ENCODE data around the gene RAPGEF1. TPM values are rescaled to one million over a fixed set of nuclear protein-coding genes. Genes with fewer than 3 reads are reported as not detected.

RAPGEF1 gene
- total and polyA plus RNA-seq, 2 of the 13 experiments (the other 11 are each of a cell fraction or from before 2014, with no cell fraction given), result 21.2 to 38.9 TPM

DNA sequence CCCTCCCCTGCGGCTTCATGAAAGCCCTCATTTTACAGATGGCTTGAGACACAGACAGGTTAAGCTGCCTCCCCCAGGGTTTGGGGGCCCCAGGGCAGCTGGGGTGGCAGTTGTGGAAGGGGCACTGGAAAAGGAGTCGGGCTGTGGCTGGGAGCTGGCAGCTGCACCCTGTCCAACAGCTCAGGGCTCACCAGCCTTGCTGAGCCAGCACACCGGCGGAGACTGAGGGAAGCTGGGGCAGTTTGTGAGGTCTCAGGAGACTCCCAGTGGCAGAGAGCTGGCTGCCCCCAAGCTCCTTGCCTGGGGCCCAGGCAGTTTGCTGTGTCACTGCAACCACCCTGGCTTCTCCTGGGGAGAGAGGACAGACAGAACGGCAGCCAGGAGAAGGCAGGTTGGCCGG lies 34.8 kb upstream of the RAPGEF1 start:
- Histone ChIP-seq H3K79me2 (ENCODE audit: insufficient read depth, low read length) (no peaks in the 10 kb centered on the region), H4K20me1 (ENCODE audit: insufficient read depth, low read length) (no peaks in the 10 kb centered on the region; the same call in 1 of the 2 replicates), H3K9ac (ENCODE audit: insufficient read depth, low read depth, low read length) (no peak overlapping the region), H3K4me1 (ENCODE audit: insufficient read depth, low read length) (no peaks in the 10 kb centered on the region), H3K36me3 (replicated peaks in 1 of 2; ENCODE audit: control insufficient read depth in 1 of 2, insufficient read depth in 2 of 2, low read length in 2 of 2) (no peaks in the 10 kb centered on the region), H3K4me2 (ENCODE audit: low read depth, low read length) (no peak overlapping the region), H3K4me3 (replicated peaks in 1 of 3; ENCODE audit: insufficient read depth in 1 of 3, low read depth in 2 of 3, low read length in 3 of 3) (no peak overlapping the region), H3K27me3 (ENCODE audit: control insufficient read depth in 1 of 2, insufficient read depth in 2 of 2, low read length in 2 of 2) (peaks cover 5 to 29% of the 10 kb centered on the region in 2 experiments; a peak in 3 of 5 replicates), H3K27ac (ENCODE audit: extremely low read length, insufficient read depth, low read length) (no peak overlapping the region), H2AFZ (ENCODE audit: low read length) (no peak overlapping the region), H3K9me3 (ENCODE audit: low read length) (no peaks in the 10 kb centered on the region)
- ChIA-PET CTCF (ENCODE audit: low intra/inter-chr PET ratio, low total read pairs) (no interaction called here), POLR2A (no interaction called here)
- FAIRE-seq, result no peak
- TF ChIP-seq SMAD3 (CRISPR knock-in tag; IDR thresholded peaks at IDR 0.05), result no peak
- TF ChIP-seq, protein P1, sequence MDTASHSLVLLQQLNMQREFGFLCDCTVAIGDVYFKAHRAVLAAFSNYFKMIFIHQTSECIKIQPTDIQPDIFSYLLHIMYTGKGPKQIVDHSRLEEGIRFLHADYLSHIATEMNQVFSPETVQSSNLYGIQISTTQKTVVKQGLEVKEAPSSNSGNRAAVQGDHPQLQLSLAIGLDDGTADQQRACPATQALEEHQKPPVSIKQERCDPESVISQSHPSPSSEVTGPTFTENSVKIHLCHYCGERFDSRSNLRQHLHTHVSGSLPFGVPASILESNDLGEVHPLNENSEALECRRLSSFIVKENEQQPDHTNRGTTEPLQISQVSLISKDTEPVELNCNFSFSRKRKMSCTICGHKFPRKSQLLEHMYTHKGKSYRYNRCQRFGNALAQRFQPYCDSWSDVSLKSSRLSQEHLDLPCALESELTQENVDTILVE (CRISPR knock-in tag; IDR thresholded peaks at IDR 0.05), result no peak
- TF ChIP-seq, protein P2, sequence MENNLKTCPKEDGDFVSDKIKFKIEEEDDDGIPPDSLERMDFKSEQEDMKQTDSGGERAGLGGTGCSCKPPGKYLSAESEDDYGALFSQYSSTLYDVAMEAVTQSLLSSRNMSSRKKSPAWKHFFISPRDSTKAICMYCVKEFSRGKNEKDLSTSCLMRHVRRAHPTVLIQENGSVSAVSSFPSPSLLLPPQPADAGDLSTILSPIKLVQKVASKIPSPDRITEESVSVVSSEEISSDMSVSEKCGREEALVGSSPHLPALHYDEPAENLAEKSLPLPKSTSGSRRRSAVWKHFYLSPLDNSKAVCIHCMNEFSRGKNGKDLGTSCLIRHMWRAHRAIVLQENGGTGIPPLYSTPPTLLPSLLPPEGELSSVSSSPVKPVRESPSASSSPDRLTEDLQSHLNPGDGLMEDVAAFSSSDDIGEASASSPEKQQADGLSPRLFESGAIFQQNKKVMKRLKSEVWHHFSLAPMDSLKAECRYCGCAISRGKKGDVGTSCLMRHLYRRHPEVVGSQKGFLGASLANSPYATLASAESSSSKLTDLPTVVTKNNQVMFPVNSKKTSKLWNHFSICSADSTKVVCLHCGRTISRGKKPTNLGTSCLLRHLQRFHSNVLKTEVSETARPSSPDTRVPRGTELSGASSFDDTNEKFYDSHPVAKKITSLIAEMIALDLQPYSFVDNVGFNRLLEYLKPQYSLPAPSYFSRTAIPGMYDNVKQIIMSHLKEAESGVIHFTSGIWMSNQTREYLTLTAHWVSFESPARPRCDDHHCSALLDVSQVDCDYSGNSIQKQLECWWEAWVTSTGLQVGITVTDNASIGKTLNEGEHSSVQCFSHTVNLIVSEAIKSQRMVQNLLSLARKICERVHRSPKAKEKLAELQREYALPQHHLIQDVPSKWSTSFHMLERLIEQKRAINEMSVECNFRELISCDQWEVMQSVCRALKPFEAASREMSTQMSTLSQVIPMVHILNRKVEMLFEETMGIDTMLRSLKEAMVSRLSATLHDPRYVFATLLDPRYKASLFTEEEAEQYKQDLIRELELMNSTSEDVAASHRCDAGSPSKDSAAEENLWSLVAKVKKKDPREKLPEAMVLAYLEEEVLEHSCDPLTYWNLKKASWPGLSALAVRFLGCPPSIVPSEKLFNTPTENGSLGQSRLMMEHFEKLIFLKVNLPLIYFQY (CRISPR knock-in tag; IDR thresholded peaks at IDR 0.05; ENCODE audit: borderline replicate concordance), result no peak
- TF ChIP-seq XRCC5 (optimal IDR thresholded peaks at IDR 0.05; ENCODE audit: low read length), result no peak
- TF ChIP-seq PHF20 (CRISPR knock-in tag; IDR thresholded peaks at IDR 0.05), result no peak
- TF ChIP-seq, protein P3, sequence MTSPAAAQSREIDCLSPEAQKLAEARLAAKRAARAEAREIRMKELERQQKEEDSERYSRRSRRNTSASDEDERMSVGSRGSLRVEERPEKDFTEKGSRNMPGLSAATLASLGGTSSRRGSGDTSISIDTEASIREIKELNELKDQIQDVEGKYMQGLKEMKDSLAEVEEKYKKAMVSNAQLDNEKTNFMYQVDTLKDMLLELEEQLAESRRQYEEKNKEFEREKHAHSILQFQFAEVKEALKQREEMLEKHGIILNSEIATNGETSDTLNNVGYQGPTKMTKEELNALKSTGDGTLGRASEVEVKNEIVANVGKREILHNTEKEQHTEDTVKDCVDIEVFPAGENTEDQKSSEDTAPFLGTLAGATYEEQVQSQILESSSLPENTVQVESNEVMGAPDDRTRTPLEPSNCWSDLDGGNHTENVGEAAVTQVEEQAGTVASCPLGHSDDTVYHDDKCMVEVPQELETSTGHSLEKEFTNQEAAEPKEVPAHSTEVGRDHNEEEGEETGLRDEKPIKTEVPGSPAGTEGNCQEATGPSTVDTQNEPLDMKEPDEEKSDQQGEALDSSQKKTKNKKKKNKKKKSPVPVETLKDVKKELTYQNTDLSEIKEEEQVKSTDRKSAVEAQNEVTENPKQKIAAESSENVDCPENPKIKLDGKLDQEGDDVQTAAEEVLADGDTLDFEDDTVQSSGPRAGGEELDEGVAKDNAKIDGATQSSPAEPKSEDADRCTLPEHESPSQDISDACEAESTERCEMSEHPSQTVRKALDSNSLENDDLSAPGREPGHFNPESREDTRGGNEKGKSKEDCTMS (CRISPR knock-in tag; conservative IDR thresholded peaks at IDR 0.05), result no peak
- TF ChIP-seq MATR3 (CRISPR knock-in tag; IDR thresholded peaks at IDR 0.05), result no peak
- no peak for TF ChIP-seq JDP2 (CRISPR knock-in tag; IDR thresholded peaks at IDR 0.05; ENCODE audit: borderline replicate concordance)
- TF ChIP-seq RFX5 (IDR thresholded peaks at IDR 0.05; ENCODE audit: low read depth, low read length), result no peak
- no peak for TF ChIP-seq ZNF468 (CRISPR knock-in tag; IDR thresholded peaks at IDR 0.05)
- no peak for TF ChIP-seq YY1 (IDR thresholded peaks at IDR 0.05; ENCODE audit: insufficient read depth, insufficient replicate concordance, low read depth, low read length)
- BruUV-seq (replicated peaks), result no TSS peak
- intact Hi-C loops (cut with micrococcal nuclease; ENCODE audit: unreplicated experiment) (no loop called here), in situ Hi-C loops (cut with HindIII; ENCODE audit: extremely low pct_ligation_motif_present, low pct_unique_long_range_greater_than_20kb) (no loop called here)
- no peak for DNase-seq (ENCODE audit: low spot score)
- ATAC-seq, result no peak
- no CpG with 5 or more reads among the region's 6 CpGs for WGBS (ENCODE audit: low lambda C conversion rate)
